PC-3 (cell line): Measurements from ENCODE around the gene USP22. TPM values are rescaled to one million over a fixed set of nuclear protein-coding genes. Genes with fewer than 3 reads are reported as not detected.

Experiments used
- ATAC-seq: fragments of 200-7000 bp; cut with Tn5 transposase; 2 replicates; pipeline ENCODE4 v1.9.1; 2020; ENCODE audit warnings: mild to moderate bottlenecking, moderate library complexity
- BruUV-seq: library from RNA; stranded (reverse); fragments of 400-500 nt; replicated peaks from 2 replicates; lab custom pipeline; 2021; lab: Mats Ljungman, UMichigan
- CTCF ChIA-PET: fragments of 300-600 bp; sonication (Branson Sonifier 250); formaldehyde crosslinking; loops from one replicate; lab custom pipeline; 2022; ENCODE audit warnings: antibody characterized with exemption; lab: Charles Lee
- POLR2A ChIA-PET: fragments of 300-600 bp; sonication (Branson Sonifier 250); formaldehyde crosslinking; loops from one replicate; lab custom pipeline; 2022; ENCODE audit warnings: antibody characterized with exemption; ENCODE audit not compliant: unreplicated experiment; lab: Charles Lee
- DNase-seq: peaks from one replicate; pipeline ENCODE4 v3.0.0-alpha.2; 2015
- H2AFZ ChIP-seq: fragments of 300-600 bp; sonication (generic); 2 replicates; pipeline ENCODE4 v1.6.0; 2016; ENCODE audit warnings: antibody characterized with exemption, low read length
- H3F3A ChIP-seq: fragments of 300-600 bp; sonication (generic); one replicate; pipeline ENCODE4 v1.6.0; 2017; ENCODE audit warnings: antibody characterized with exemption, low read length, control low read depth, mild to moderate bottlenecking; ENCODE audit not compliant: unreplicated experiment
- H3K27ac ChIP-seq: fragments of 300-600 bp; sonication (generic); 2 replicates; pipeline ENCODE4 v1.5.1; 2016; ENCODE audit warnings: mild to moderate bottlenecking, low read length
- H3K27me3 ChIP-seq: fragments of 300-600 bp; sonication (generic); 2 replicates; pipeline ENCODE4 v1.6.1; 2016; ENCODE audit warnings: low read length, mixed read lengths
- H3K36me3 ChIP-seq: fragments of 300-600 bp; sonication (generic); 2 replicates; pipeline ENCODE4 v1.6.1; 2016; ENCODE audit warnings: low read depth, mixed run types, low read length, mixed read lengths
- H3K4me1 ChIP-seq: fragments of 300-600 bp; sonication (generic); 2 replicates; pipeline ENCODE4 v1.5.1; 2016; ENCODE audit warnings: low read length; ENCODE audit not compliant: insufficient read depth
- H3K4me2 ChIP-seq: fragments of 300-600 bp; sonication (generic); 2 replicates; pipeline ENCODE4 v1.6.0; 2016; ENCODE audit warnings: low read length
- H3K4me3 ChIP-seq: fragments of 300-600 bp; sonication (generic); 2 replicates; pipeline ENCODE4 v1.5.1; 2016; ENCODE audit warnings: mild to moderate bottlenecking, low read length, mixed read lengths
- H3K79me2 ChIP-seq: fragments of 300-600 bp; sonication (generic); 2 replicates; pipeline ENCODE4 v1.6.1; 2017; ENCODE audit warnings: low read length, mixed read lengths
- H3K9ac ChIP-seq: fragments of 300-600 bp; sonication (generic); 2 replicates; pipeline ENCODE4 v1.6.0; 2016; ENCODE audit warnings: mild to moderate bottlenecking, low read length
- H3K9me2 ChIP-seq: fragments of 300-600 bp; sonication (generic); replicated peaks from 2 replicates; pipeline ENCODE4 v1.6.1; 2016; ENCODE audit warnings: mixed run types, low read length, mixed read lengths
- H3K9me3 ChIP-seq: fragments of 300-600 bp; sonication (generic); 2 replicates; pipeline ENCODE4 v1.6.1; 2016; ENCODE audit warnings: low read length, mixed read lengths
- H4K20me1 ChIP-seq: fragments of 300-600 bp; sonication (generic); 2 replicates; pipeline ENCODE4 v1.6.1; 2016; ENCODE audit warnings: low read length, mixed read lengths
- EZH2 ChIP-seq: fragments of 300-600 bp; sonication (generic); IDR thresholded peaks from one replicate; pipeline ENCODE4 v1.6.1; 2017; ENCODE audit warnings: antibody characterized with exemption, mild to moderate bottlenecking, low read length; ENCODE audit not compliant: unreplicated experiment
- EZH2phosphoT487 ChIP-seq: fragments of 300-600 bp; sonication (generic); IDR thresholded peaks from 2 replicates; pipeline ENCODE4 v1.6.1; 2018; ENCODE audit warnings: mild to moderate bottlenecking, antibody characterized with exemption, low read length, borderline replicate concordance
- intact Hi-C: fragments of 100-400 bp; cut with micrococcal nuclease; formaldehyde crosslinking; loops from 2 replicates; pipeline ENCODE4 v1.9.0; 2023
- total RNA-seq: library from RNA; depleted of rRNA; stranded (reverse); fragments of >200 nt; gene quantifications from 2 replicates; pipeline ENCODE4 v1.2.3, GENCODE V29; 2014
- TF ChIP-seq, protein P1 (sequence below): fragments of 300-600 bp; sonication (generic); conservative IDR thresholded peaks from 2 replicates; pipeline ENCODE4 v1.5.1; 2017; ENCODE audit warnings: antibody characterized with exemption, low read depth, mild to moderate bottlenecking, low read length

USP22 gene
- total RNA-seq, 1 experiment from 2014 or later = 188 TPM

DNA sequence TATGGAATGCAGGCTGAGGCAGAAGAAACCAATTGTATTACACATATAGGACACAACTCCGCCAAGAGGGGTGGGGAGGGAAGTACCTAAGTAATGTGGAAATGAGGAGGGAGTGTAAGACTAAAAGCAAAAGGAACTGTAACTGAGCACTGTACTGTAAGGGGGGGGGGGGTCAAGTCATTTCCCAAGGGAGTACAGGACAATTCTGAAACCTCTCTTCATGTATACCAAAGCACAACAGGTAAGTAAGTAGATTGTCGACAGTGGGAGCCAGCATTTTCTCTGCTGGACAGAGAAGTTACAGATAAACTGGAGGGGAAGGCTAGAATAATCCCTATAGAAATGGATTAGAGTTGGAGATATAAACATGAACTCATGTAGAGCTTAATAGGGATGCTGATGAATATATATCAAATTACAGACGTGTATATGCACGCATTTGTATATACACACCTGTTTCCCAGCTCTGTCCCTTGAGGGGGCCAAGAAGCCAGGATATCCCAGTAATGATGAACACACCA is 6.4 kb downstream of the USP22 start:
- H4K20me1 ChIP-seq = peaks cover 92% of the 10 kb centered on the region
- H3K79me2 ChIP-seq = peaks cover 100% of the 10 kb centered on the region
- DNase-seq = no peak
- TF ChIP-seq EZH2 (no peak), EZH2phosphoT487 (no peak)
- TF ChIP-seq, protein P1, sequence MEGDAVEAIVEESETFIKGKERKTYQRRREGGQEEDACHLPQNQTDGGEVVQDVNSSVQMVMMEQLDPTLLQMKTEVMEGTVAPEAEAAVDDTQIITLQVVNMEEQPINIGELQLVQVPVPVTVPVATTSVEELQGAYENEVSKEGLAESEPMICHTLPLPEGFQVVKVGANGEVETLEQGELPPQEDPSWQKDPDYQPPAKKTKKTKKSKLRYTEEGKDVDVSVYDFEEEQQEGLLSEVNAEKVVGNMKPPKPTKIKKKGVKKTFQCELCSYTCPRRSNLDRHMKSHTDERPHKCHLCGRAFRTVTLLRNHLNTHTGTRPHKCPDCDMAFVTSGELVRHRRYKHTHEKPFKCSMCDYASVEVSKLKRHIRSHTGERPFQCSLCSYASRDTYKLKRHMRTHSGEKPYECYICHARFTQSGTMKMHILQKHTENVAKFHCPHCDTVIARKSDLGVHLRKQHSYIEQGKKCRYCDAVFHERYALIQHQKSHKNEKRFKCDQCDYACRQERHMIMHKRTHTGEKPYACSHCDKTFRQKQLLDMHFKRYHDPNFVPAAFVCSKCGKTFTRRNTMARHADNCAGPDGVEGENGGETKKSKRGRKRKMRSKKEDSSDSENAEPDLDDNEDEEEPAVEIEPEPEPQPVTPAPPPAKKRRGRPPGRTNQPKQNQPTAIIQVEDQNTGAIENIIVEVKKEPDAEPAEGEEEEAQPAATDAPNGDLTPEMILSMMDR = no peak
- POLR2A ChIA-PET = no interaction called here
- no peak overlapping the region for H3K4me2 ChIP-seq
- H3K9me2 ChIP-seq = no peaks in the 10 kb centered on the region
- H3K4me3 ChIP-seq = no peak overlapping the region
- no peaks in the 10 kb centered on the region for H3K27me3 ChIP-seq
- H3K9ac ChIP-seq = no peak overlapping the region
- H3K27ac ChIP-seq = no peak overlapping the region
- CTCF ChIA-PET = no interaction called here
- intact Hi-C loops = no loop called here
- no peak for ATAC-seq
- no peaks in the 10 kb centered on the region for H3K9me3 ChIP-seq
- H3F3A ChIP-seq = no peaks in the 10 kb centered on the region
- H3K36me3 ChIP-seq = peaks cover 37% of the 10 kb centered on the region
- H2AFZ ChIP-seq = no peak overlapping the region
- no TSS peak for BruUV-seq
- peaks cover 24% of the 10 kb centered on the region for H3K4me1 ChIP-seq

DNA sequence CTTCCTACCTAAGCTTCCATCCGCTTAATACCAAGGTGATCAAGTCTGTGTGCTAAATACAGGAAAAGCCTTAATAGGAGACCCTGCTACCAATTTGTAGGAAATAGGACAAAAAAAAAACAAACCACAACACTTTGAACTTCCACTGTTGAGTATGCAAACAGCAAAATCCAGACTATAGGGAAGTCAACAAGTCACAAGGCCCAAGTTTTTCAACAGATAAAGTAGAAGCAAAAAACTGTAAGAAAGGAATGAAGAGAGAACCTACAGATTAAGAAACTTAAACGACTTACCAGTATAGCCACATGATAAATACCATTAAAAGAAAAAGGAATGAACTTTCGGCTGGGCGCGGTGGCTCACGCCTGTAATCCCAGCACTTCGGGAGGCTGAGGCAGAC is 7.4 kb downstream of the USP22 start:
- Histone ChIP-seq H3K9me3 (no peaks in the 10 kb centered on the region), H3F3A (no peaks in the 10 kb centered on the region), H3K27me3 (no peaks in the 10 kb centered on the region), H3K27ac (no peak overlapping the region), H3K4me2 (peak overlapping the region; percentile 16; the same call in 1 of the 2 replicates), H3K9ac (no peak overlapping the region), H3K4me1 (peaks cover 26% of the 10 kb centered on the region), H3K79me2 (peaks cover 100% of the 10 kb centered on the region), H4K20me1 (peaks cover 93% of the 10 kb centered on the region), H3K4me3 (no peak overlapping the region), H3K9me2 (no peaks in the 10 kb centered on the region), H2AFZ (no peak overlapping the region), H3K36me3 (peaks cover 37% of the 10 kb centered on the region)
- DNase-seq = no peak
- BruUV-seq = no TSS peak
- intact Hi-C loops = no loop called here
- ChIA-PET POLR2A (no interaction called here), CTCF (no interaction called here)
- TF ChIP-seq EZH2 (no peak), EZH2phosphoT487 (no peak)
- TF ChIP-seq, protein P1 = no peak
- ATAC-seq = no peak

DNA sequence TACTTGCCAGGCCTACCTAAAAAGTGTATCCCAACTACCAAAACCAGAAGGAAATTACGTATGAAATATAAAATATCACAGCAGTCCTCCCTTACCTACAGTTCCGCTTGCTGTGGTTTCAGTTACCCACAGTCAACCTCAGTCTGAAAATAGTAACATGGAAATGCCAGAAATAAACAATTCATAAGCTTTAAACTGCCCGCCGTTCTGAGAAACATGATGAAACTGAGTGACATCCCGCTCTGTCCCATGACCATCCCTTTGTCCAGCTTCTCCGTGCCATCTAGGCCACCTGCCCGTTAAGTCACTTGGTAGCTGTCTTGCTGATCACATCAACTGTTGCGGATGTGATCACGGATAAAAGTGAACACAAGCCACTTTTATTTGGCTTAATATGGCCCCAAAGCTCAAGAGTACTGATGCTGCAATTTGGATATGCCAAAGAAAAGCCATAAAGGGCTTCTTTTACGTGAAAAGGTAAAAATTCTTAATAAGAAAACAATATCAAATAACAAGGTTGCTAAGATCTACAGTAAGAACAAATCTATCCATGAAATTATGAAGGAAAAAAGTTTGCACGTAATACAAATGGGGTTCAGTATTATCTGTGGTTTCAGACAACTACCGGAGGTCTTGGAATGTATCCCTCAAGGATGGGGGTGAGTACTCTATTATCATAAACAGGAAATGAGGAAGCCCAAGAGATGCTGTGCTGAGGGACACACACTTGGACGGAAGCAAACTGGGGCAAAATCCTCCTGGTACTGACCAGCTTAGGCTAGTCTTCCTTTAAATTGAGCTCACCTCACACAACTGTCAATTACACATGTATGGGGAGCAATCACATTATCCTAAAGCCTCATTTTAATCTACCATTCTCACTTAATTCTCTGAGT is 8.2 kb downstream of the USP22 start:
- Histone ChIP-seq H3K4me3 (no peak overlapping the region), H3K27ac (no peak overlapping the region), H3K9ac (no peak overlapping the region), H3F3A (no peaks in the 10 kb centered on the region), H4K20me1 (peaks cover 94% of the 10 kb centered on the region), H3K4me1 (peaks cover 31% of the 10 kb centered on the region), H3K4me2 (no peak overlapping the region), H3K36me3 (peaks cover 37% of the 10 kb centered on the region), H2AFZ (no peak overlapping the region), H3K9me3 (no peaks in the 10 kb centered on the region), H3K79me2 (peaks cover 100% of the 10 kb centered on the region), H3K9me2 (no peaks in the 10 kb centered on the region), H3K27me3 (no peaks in the 10 kb centered on the region)
- no peak for DNase-seq
- CTCF ChIA-PET = no interaction called here
- BruUV-seq = no TSS peak
- no peak for ATAC-seq
- TF ChIP-seq EZH2 = no peak
- TF ChIP-seq EZH2phosphoT487 = no peak
- TF ChIP-seq, protein P1 = no peak
- intact Hi-C loops = no loop called here
- POLR2A ChIA-PET = no interaction called here
